Left forelimb (tissue), 1 donor: ENCODE data around the gene HLA-DQA1.
"Not testable (repeated sequence)": the region's sequence is repeated elsewhere in the genome, so short reads cannot be mapped to it uniquely, and the experiment has no call there.

ENCODE experiments used
- DNase-seq: peaks from one replicate; pipeline ENCODE4 v3.0.0-alpha.2; 2018; ENCODE audit warnings: low spot score

Gene HLA-DQA1

DNA sequence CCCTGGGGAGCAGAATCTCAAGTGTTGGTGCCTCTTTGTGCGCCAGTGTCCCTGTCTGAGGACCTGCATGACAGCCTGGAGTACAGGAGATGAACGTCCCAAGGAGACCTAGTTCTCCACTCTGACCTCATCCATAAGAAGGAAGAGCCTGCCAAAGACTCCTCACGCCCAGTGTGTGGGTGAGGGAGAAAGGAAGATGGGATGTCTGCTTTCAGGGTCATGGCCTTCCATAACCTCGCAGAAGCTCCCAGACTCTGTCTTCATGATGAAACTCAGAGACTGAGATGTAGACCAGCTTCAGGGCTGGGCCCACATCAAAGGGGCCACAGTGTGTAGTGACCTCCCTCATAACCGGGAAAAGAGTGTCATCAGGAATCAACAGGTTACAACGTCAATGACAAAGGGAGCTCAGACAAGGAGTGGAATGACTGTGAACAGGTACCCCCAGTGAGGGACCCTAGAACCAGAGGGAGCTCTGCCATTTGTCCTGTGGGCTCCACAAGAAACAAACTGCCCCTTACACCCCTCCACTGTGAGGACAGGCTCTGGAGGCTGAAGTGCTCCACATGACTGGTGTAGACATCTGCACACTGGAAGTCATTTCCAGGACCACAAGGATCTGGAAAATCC lies 21.2 kb downstream of the HLA-DQA1 start:
- DNase-seq = no peak

DNA sequence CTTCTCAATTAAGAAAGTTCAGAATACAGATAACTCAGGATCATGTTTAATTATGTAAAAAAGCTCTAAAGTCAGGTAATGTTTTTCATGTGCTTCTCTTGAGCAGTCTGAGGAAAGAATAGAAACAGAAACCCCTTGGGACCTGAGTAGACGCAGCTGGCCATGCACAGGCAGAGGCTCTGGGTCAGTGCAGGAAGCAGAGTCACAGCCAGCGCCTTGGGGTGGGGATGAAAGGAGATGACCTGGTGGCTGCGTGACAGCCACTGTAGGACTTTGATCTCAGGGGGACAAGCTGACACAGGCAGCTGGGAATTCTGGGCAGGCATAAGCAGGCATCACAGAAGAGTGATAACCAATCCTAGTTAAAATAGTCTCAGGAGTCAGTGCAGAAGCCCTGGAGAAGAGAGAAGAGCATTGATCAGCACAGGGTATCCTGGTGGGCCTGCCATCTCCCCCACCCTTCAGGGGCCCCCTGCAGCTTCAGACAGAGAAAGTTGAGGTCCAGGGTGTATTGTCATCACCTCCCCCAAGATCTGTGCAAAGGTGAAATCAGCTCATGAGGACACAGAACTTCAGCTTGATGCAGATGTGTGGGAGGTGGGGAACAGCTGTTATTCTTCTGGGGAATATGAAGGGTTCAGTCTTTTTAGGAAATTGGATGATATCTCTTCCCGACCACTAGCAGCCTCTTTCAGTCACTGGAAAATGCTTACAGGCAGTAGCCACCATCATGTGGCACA lies 22.8 kb downstream of the HLA-DQA1 start:
- no peak for DNase-seq

DNA sequence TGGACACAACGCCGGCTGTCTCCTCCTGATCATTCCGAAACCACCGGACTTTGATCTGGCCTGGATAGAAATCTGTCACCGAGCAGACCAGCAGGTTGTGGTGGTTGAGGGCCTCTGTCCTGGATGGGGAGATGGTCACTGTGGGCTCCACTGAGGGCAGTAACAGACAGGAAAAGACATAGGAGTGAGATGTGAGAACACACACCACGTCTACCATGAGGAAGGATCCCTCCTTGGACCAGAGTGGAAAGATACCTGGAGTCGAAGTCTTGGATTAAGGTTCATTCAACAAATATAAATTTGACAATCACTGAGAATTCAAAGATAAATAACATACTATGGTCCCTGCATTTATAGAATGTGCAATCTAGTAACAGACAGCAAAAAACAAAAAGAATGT lies 24.9 kb downstream of the HLA-DQA1 start:
- DNase-seq = no peak

- no peak for DNase-seq
Measured at GRCh38 chr6:32662836-32663235, 25.6 kb downstream of the HLA-DQA1 start.

GRCh38 chr6:32664354-32664753 lies 27.1 kb downstream of the HLA-DQA1 start:
- no peak for DNase-seq

DNA sequence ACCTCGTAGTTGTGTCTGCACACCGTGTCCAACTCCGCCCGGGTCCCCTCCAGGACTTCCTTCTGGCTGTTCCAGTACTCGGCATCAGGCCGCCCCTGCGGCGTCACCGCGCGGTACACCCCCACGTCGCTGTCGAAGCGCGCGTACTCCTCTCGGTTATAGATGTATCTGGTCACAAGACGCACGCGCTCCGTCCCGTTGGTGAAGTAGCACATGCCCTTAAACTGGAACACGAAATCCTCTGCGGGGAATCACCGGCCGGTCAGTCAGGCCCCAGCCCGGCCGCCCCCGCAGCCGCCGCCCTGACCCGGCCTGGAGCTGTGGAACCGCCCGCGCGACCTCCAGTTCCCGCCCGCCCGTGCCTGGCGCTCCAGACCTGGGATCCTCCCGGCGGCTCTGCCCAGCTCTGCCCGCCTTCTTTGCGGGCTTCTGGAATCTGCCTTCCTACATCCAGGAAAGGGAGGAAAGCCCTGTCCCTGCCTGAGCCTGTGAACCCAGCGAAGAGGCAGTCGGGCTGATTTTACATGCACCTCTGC lies 27.7 kb downstream of the HLA-DQA1 start:
- DNase-seq = no peak

DNA sequence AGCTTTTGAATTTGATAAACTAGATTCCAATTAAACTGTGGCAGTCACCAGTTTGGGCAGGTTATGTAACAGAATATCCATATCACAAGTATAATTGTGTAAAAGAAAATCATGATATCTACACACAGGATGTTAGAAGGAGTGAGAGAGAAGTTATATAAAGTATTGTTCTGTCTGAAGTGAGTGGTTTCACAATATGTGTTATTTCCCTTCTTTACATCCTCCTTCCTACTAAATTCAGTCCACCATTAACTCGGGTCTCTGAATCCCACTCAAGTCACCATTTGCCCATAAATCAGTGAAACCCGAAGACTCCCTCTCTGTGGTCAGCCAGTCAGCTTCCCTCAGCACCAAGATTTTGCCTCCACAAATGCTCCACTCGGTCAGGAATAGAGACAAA lies 28.5 kb downstream of the HLA-DQA1 start:
- no peak for DNase-seq

DNA sequence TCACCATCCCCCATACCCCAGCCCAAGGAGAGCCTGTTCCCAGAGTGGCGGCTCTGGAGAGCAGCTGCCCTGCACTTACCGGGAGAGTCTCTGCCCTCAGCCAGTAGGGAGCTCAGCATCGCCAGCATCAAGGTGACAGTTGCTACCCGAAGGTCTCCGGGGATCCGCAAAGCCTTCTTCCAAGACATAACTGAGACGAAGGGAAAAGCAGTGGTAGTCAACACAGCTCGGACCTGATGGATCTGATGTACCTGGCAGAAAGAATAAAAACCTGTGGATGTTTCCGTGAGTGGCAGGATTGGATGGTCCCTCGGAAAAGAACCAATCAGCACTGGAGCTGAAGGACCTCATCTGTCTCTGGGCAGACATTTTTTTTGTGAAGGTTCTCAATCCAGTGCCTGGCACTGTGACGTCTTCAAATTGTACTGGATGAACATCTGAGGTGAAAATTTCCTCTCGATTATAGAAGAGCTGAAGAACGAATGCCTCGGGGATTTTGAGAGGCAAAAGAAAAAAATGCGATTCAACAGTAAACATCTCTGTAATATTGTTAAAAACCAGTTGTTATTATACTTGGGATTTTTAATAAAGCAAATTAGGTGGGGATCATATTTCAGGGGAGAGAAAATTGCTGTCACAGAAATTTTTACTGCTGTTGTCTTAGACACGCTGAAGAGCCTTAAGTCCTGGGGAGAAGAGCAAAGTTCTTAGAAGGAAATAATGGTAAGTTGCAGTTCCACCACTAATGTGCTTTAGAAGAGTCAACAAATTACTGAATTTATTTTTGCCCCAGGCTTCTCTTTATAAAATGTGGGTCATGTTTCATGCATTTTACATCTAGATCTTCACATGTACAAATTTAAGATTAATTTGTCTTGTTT lies 29.5 kb downstream of the HLA-DQA1 start, which contains the start of gene HLA-DQB1:
Gene HLA-DQB1, minus strand, starts transcription at position 238 of the 881 bp plus-strand sequence. Its CDS starts 50 bp downstream, at position 188.
- DNase-seq = no peak

GRCh38 chr6:32668226-32668747 lies 31.1 kb downstream of the HLA-DQA1 start:
- DNase-seq = no peak

GRCh38 chr6:32669240-32669639 lies 32.0 kb downstream of the HLA-DQA1 start:
- DNase-seq = no peak

DNA sequence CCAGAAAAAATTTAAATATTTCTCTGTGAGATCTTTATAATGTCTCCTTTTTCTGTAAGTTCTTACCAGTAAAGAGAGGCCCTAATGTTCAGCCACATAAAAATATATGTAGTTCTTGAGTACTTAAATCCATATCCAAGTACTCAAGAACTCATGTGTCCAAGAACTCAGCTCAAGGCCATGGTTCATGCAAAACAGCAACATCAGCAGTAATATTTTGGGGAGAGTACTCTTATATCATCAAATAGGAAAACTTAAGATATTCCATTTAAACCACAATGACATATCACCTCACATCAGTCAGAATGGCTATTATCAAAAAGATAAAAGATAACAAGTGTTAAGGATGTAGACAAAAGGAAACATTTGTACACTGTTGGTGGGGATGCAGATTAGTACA lies 32.7 kb downstream of the HLA-DQA1 start:
- no peak for DNase-seq

GRCh38 chr6:32671908-32672307 lies 34.7 kb downstream of the HLA-DQA1 start:
- DNase-seq = not testable (repeated sequence)

GRCh38 chr6:32674123-32674522 lies 36.9 kb downstream of the HLA-DQA1 start:
- not testable (repeated sequence) for DNase-seq

DNA sequence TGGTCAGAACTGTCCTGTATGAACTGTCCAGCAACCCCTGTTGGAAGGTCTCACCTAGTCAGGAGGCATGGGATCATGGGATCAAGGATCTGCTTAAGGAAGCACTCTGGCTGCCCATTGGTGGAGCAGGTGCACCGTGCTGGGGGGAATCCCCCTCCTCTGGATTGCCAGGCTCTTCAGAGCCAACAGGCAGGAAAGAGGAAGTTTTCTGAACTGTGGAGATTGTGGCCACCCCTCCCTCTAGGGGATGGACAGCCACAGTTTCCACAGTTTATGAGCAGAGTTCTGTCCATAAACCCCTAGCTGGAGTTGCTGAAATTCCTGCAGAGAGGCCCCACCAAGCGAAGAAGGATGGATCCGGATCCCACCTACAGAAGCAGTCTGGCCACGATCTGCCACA lies 42.3 kb downstream of the HLA-DQA1 start:
- DNase-seq = no peak

- DNase-seq = no peak
Measured at GRCh38 chr6:32680055-32680454, 42.8 kb downstream of the HLA-DQA1 start.

DNA sequence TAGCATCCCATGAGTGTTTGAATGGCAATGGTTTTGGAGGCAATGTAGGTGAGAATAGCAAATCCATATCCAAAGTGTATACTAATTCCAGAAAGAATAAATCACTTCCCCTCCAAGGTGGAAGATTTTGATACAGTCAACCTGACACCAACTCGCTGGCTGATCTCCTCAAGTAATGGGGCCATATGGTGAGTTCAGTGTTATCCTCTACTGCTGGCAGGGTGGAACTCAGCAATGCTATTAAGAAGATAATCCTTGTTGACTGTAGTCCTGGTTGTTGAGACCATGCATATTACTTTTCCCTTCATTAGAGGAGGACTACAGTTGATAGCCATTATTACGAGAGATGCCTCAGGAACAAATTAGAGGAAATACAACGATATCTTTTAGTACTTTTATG lies 47.0 kb downstream of the HLA-DQA1 start:
- no peak for DNase-seq

DNA sequence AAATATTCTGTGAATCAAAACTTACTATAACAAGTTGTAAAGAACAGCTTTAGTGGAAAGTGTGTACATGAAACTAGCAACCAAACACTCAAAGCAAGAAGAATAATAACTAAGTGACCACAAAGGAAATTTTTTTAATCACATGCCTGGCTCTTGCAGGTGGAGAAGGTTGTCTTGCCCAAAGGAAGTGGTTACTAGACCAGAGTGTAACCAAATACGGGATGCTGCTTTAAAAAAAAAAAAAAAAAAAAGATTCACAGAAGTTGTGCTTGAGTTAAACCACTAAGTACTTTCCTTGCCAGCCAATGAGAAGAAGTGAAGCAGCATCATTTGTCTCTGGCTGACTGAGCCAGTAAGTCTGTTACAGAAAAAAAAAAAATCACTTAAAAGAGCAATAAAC lies 48.4 kb downstream of the HLA-DQA1 start:
- no peak for DNase-seq

- no peak for DNase-seq
Measured at GRCh38 chr6:32689531-32690501, 52.6 kb downstream of the HLA-DQA1 start.

DNA sequence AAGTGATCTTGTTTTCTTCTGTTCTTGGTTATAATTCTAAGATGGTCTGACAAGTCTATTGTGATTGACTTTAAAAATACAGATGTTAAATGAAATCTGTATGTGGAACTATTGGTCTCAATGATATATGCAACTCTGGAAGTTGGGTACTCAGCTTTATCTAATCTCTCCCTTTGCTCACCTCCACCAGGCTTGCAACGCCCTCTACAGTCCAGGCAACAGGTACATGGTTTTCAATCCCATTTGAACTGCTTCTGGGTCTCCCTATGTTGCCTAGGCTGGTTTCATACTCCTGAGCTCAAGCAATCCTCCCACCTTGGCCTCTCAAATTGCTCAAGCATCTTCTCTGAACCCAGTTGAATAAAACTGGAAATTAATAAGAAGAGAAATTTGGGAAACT lies 54.8 kb downstream of the HLA-DQA1 start:
- no peak for DNase-seq
